ENCODE measurements around the gene MSI1. TPM values are rescaled to one million over a fixed set of nuclear protein-coding genes. Genes with fewer than 3 reads are reported as not detected.
A peak's percentile ranks its signal among the peaks of the same experiment; 100 is the strongest.

The MSI1 gene
- total and polyA plus RNA-seq, 2 of the 13 experiments (the other 11 are each of a cell fraction or from before 2014, with no cell fraction given) = 0.09 to 0.46 TPM

- TF ChIP-seq RFX5 (IDR thresholded peaks at IDR 0.05; ENCODE audit: low read depth, low read length) = no peak; the same call in 1 of the 2 replicates
- peak; percentile 68; the same call in 1 of the 2 replicates for TF ChIP-seq HOMEZ (CRISPR knock-in tag; IDR thresholded peaks at IDR 0.05; ENCODE audit: low read depth)
- TF ChIP-seq ZBTB46 (CRISPR knock-in tag; IDR thresholded peaks at IDR 0.05; ENCODE audit: borderline replicate concordance) = no peak
- TF ChIP-seq SATB2 (CRISPR knock-in tag; IDR thresholded peaks at IDR 0.05) = no peak
- no peak for TF ChIP-seq AKAP8 (CRISPR knock-in tag; IDR thresholded peaks at IDR 0.05)
- TF ChIP-seq ZNF580 (CRISPR knock-in tag; IDR thresholded peaks at IDR 0.05; ENCODE audit: borderline replicate concordance, low read depth) = peak; percentile 94; the same call in 1 of the 2 replicates
- peak; percentile 72; the same call in 1 of the 2 replicates for TF ChIP-seq MXD3 (CRISPR knock-in tag; IDR thresholded peaks at IDR 0.05)
- peak; percentile 90; the same call in 1 of the 2 replicates for TF ChIP-seq ZNF766 (CRISPR knock-in tag; IDR thresholded peaks at IDR 0.05; ENCODE audit: borderline replicate concordance)
- TF ChIP-seq FOXA1 (IDR thresholded peaks at IDR 0.05) = peak; percentile 80
- peak; percentile 99 for TF ChIP-seq FOXA1 (CRISPR knock-in tag; IDR thresholded peaks at IDR 0.05)
- TF ChIP-seq ZNF570 (CRISPR knock-in tag; IDR thresholded peaks at IDR 0.05; ENCODE audit: borderline replicate concordance) = no peak
- peak; percentile 74; the same call in 1 of the 2 replicates for TF ChIP-seq YEATS2 (CRISPR knock-in tag; IDR thresholded peaks at IDR 0.05; ENCODE audit: borderline replicate concordance)
- TF ChIP-seq ZBTB1 (CRISPR knock-in tag; IDR thresholded peaks at IDR 0.05; ENCODE audit: borderline replicate concordance) = no peak
- TF ChIP-seq ZNF224 (CRISPR knock-in tag; IDR thresholded peaks at IDR 0.05) = 0 out of 2 replicates have a peak, but pooled peaks have one; percentile 27
- TF ChIP-seq MIXL1 (CRISPR knock-in tag; IDR thresholded peaks at IDR 0.05) = 0 out of 2 replicates have a peak, but pooled peaks have one; percentile 32
- peak; percentile 67; the same call in 1 of the 2 replicates for TF ChIP-seq MAZ (IDR thresholded peaks at IDR 0.05; ENCODE audit: borderline replicate concordance, low read depth, low read length)
- TF ChIP-seq MAZ (CRISPR knock-in tag; IDR thresholded peaks at IDR 0.05; ENCODE audit: low read depth) = peak; percentile 84
These were observed 51.5 kb downstream of the MSI1 start (continued) for GRCh38 chr12:120317224-120318105.
